GM21423 (cell line): ENCODE data around the gene PXYLP1.
"Not testable (repeated sequence)": the region's sequence is repeated elsewhere in the genome, so short reads cannot be mapped to it uniquely, and the experiment has no call there.

Experiments used
- ATAC-seq: cut with Tn5 transposase; IDR thresholded peaks from one replicate; pipeline ENCODE4 v1.9.1; 2021; ENCODE audit warnings: mild to moderate bottlenecking, moderate library complexity; ENCODE audit not compliant: unreplicated experiment

The PXYLP1 gene, protein sequence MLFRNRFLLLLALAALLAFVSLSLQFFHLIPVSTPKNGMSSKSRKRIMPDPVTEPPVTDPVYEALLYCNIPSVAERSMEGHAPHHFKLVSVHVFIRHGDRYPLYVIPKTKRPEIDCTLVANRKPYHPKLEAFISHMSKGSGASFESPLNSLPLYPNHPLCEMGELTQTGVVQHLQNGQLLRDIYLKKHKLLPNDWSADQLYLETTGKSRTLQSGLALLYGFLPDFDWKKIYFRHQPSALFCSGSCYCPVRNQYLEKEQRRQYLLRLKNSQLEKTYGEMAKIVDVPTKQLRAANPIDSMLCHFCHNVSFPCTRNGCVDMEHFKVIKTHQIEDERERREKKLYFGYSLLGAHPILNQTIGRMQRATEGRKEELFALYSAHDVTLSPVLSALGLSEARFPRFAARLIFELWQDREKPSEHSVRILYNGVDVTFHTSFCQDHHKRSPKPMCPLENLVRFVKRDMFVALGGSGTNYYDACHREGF

GRCh38 chr3:141231101-141231951 is at the start of gene PXYLP1:
PXYLP1 (plus strand) TSS chr3:141231825; CDS start chr3:141260176, 28,351 bp downstream.
- peak; percentile 93 for ATAC-seq

DNA sequence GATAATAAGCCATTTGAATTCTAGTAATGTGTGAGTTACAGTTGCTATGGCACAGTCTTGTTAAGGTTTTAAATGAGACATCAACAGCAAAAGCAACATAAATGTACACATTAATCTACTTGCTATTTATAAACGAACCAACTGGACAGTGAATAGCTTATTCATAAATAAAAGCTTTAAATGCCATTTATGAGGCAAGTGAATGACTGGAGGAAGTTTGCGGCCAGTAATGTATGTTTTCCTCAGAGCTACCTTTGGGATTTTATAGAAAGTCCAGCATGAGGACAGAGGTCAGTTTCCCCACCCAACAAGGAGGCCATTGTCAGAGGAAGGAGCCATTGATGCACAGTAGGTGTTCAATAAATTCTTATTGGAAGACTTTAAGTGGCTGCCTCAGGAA is 48.0 kb upstream of the PXYLP1 start:
- no peak for ATAC-seq

DNA sequence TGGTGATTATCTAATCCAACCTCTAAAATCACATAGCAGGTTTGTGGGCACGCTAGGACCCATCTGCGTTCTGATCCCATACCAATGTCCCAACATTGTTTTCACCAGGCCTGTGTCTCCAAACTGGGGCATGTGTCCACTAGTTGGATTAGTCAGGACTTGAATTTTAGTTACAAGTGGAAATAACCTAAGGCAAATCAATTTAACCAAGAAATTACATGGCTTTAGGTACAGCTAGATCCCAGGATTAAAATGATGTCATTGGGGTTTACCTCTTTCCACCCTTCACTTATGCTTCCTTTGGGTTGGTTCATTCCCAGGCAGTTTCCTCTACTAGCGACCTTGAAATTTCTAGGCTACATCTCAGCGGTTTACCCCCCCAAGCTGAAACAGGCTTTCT is 47.2 kb upstream of the PXYLP1 start:
- ATAC-seq = no peak

GRCh38 chr3:141191097-141191749 is 40.4 kb upstream of the PXYLP1 start:
- ATAC-seq = no peak

DNA sequence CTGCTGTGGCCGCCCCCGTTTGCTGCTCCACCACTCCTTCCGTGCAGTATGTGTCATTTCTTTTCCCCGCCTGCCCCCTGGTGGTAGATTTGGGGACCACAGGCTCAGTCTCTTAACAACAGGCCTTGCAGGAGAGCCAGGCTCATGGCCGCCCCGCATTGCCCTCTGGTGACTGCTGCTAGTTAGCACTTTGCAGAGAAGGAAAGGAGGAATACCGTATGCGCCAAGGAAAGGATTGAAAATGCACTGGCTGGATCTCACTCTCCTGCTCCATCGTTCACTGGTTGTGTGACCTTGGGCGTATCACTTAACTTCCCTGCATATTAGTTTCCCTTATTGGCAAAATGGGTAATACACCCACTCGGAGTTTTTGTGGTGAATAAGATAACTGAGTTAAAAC is 39.3 kb upstream of the PXYLP1 start:
- peak; percentile 100 for ATAC-seq

DNA sequence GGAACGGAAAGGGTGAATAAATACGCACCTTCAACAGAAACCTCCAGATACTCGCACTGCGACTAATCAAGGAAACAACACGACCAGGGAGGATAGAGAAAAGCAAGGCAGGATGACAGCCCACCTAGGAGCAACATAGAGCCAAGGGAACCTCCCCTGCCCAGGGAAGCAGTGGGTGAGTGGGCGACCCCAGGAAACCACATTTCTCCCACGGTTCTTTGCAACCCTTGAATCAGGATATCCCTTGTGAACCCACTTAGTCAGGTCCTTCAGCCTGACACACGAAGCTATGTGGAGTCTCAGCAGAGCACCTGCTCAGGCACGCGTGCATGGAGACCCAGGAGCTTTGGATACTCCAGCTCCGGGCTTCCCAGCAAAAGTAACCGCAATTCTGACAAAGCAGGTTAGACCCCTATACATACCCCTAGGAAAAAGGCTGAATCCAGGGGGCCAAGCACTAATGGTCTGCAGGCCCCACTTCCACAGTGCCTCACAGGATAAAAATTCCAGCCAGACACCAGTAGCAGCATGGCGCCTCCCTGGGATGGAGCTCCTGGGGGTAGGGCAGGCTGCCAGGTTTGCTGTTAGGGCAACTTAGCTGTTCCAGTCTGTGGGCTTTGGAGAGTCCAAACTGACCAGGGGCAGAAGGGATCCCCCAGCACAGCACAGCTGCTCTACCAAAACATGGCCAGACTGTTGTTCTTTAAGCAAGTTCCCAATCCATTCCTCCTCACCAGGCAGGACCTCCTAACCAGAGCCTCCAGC is 38.4 kb upstream of the PXYLP1 start:
- no peak for ATAC-seq

- ATAC-seq = no peak
Observed at GRCh38 chr3:141201122-141201521, 30.5 kb upstream of the PXYLP1 start.

GRCh38 chr3:141202682-141203081 is 28.9 kb upstream of the PXYLP1 start:
- no peak for ATAC-seq

DNA sequence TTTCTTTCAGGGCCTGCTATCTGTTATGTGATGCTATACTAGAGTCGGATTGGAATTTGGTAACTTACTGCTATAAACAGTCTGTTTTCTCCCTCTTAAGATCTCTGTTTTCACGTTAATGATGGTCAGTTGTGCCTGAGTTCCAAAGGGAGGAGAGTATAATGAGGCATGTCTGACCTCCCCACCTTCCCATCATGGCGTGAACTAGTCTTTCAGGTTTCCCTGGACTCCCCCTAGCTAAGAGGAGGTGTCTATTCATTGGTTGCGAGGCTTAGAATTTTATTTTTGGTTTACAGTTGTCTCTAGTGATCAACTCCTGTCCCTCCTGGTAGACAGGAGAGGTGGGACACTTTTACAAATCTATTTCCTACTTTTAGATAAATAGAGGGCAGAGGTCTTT is 27.8 kb upstream of the PXYLP1 start:
- no peak for ATAC-seq

DNA sequence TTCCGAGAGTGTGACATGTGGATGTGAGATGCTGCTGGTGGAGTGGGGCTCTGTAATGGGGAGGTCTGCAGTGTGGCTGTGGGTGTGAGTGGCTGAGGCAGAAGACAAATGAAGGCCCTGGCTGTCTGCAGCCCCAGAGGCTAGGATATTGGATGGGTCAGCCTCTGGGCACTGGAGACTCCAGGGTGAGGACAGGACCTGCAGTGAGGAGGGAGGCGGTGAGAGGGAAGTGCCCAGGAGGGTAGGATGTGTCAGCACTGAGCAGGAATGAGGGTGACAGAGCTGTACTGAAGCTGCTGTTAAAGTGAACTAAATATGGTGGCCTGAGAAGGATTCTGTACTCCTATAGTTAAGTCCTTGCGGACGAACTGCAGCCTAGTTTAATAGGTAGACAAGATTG is 27.3 kb upstream of the PXYLP1 start:
- no peak for ATAC-seq

- ATAC-seq = not testable (repeated sequence)
Observed at GRCh38 chr3:141211306-141211705, 20.3 kb upstream of the PXYLP1 start.

GRCh38 chr3:141212101-141212500 is 19.5 kb upstream of the PXYLP1 start:
- ATAC-seq = no peak

GRCh38 chr3:141212555-141212954 is 19.1 kb upstream of the PXYLP1 start:
- no peak for ATAC-seq

DNA sequence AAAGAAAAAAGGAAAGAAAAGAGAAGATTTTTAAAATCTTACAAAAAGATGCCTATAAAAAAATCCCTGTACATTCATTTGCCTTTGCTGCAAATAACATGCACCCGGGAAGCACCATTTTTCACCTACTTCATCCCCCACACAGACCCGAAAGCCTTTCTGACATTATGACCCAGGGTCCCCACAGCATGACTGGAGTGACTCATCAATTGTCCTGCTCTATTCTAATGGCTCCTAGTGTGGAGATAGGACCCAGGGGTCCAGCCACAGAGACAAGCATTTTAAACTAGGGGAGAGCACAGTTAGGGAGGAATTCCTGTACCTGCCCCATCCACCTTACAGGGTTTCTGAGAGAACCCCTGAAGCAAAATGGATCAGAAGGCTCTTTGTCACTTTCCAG is 14.7 kb upstream of the PXYLP1 start:
- ATAC-seq = no peak

GRCh38 chr3:141217389-141217788 is 14.2 kb upstream of the PXYLP1 start:
- no peak for ATAC-seq

GRCh38 chr3:141218162-141218835 is 13.3 kb upstream of the PXYLP1 start:
- no peak for ATAC-seq

DNA sequence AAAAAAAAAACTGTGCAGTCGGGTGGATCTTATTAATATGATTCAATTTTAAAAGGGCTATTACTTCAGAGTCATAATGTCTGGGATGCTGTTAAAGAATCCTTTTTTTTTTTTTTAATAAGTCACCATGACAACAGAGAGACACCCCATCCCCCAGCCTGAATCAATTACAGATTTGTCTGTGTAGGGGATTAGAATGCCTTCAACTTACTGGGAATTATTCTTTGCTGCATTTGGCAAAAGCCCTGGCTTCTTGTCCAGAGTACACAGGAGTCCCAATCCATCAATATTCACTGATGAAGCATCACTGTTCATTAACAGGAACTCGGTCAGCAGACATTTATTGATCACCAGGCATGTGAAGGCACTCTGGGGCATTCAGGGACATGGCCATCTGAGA is 12.7 kb upstream of the PXYLP1 start:
- ATAC-seq = no peak

DNA sequence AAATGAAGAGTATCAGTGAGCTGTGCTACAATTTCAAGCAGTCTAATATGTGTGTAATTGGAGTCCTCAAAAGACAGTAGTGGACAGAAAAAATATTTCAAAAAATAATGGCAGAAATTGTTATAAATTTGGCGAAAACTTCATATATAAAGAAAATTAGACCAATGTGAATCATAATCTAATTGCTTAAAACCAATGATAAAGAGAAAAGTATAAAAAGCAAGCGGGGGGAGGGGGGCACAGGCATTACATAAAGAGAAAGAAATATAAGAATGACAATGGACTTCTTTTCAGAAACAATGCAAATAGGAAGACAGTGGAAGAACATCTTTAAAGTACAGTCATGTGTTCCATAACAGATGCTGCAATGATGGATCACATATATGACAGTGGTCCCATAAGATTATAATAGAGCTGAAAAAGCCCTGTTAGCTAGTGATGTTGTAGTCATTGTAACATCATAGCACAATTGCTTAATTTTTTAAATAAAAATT is 7.9 kb upstream of the PXYLP1 start:
- ATAC-seq = no peak

DNA sequence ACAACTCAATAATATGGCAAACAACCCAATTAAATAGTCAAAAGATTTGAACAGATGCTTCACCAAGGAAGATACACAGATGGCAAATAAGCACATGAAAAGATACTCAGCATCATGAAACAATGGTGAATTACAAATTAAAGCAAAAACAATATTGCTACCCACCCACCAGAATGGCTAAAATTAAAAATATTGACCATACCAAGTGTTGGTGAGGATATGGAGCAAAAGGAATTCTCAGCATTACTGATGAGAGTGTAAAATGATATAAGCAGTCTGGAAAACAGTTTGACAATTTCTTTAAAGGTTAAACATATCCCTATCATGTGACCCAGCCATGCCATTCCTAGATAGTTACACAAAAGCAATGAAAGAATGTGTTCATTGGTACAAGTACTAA is 5.7 kb upstream of the PXYLP1 start:
- no peak for ATAC-seq

GRCh38 chr3:141227216-141227615 is 4.4 kb upstream of the PXYLP1 start:
- no peak for ATAC-seq
